Heart left ventricle (tissue), 13 donors: ENCODE data around the gene PLOD2.

ENCODE experiments used
- POLR2A ChIP-seq, 2 donors: fragments of 450-650 bp; IDR thresholded peaks; one replicate each; pipeline ENCODE4 v1.6.1; 2017; ENCODE audit warnings: antibody characterized with exemption in 2 of 2, mild to moderate bottlenecking in 2 of 2, moderate library complexity in 2 of 2
- TF ChIP-seq, protein P1 (sequence below), 12 donors: fragments of 200-600 bp; sonication (generic) in 4 of 12; IDR thresholded peaks; one replicate each; pipeline versions ENCODE4 v1.5.0 to v1.8.0; 2018 to 2022; ENCODE audit warnings: antibody characterized with exemption in 12 of 12, mild to moderate bottlenecking in 5 of 12
- donor health status: ischemic (EF 13 %, LVEDD 7.1; RV severe dilation, severe dysfunction).
- donor health status: DM: no; HTN: yes; CAD: no.
- donor health status: DM: no; HTN: no; CAD: no.
- donor health status: ischemic (EF 25% LVEDD 6.9; RV normal size, moderate dysfunction).
- donor health status: ischemic (EF 25% LVEDD 5.7; RV mildly dilated, moderate dysfunction).
- donor health status: ischemic (EF 35%, LVEDD 5.7; RV mildly dilated, moderate dysfunction).
- donor health status: nonischemic (EF 11% LVEDD 7.7; RV severe dilation, severe dysfunction).
- donor health status: DM: yes; HTN: yes; CAD: no.
- donor health status: PGD.
- donor health status: ischemic (EF 29% LVEDD 5.4; RV normal size, mild dysfunction).
- donor health status: nonischemic (EF 23%, LVEDD 6.1; RV moderate dilation, normal function).

DNA sequence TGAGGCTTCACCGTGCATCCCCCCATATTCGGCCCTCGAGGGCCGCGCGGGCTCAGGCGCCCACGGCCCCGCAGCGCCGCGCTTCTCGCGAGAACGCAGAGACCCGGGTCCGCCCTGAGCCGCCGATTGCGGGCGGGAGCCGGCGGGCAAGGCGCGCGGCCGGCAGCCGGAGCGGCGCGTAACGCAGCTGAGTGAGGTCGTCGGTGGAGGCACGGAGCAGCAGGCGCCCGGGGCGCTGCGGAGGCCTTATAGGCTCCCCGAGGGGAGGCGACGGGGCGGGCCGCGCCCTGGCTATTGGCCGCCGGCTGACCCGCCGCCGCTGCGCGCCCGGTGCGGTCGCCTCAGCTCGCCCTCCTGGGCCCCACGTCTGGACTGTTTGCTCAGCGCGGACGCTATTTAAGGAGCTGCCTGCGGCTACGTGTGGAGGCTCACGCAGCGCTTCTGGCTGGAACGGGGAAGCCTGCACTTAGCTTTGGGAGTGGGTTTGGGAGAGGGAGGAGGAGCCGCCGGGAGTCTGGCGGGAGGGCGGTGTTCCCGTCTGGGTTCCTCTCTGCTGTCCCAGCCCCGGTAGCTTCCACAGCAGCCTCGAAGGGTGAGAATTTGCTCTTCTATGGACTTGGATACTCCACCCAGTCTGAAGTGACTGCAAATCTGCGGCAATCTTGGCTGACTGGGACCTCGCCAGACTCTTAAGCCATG lies at the start of gene PLOD2:
- TF ChIP-seq, protein P1, sequence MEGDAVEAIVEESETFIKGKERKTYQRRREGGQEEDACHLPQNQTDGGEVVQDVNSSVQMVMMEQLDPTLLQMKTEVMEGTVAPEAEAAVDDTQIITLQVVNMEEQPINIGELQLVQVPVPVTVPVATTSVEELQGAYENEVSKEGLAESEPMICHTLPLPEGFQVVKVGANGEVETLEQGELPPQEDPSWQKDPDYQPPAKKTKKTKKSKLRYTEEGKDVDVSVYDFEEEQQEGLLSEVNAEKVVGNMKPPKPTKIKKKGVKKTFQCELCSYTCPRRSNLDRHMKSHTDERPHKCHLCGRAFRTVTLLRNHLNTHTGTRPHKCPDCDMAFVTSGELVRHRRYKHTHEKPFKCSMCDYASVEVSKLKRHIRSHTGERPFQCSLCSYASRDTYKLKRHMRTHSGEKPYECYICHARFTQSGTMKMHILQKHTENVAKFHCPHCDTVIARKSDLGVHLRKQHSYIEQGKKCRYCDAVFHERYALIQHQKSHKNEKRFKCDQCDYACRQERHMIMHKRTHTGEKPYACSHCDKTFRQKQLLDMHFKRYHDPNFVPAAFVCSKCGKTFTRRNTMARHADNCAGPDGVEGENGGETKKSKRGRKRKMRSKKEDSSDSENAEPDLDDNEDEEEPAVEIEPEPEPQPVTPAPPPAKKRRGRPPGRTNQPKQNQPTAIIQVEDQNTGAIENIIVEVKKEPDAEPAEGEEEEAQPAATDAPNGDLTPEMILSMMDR (IDR thresholded peaks at IDR 0.05): no peak
- TF ChIP-seq POLR2A (IDR thresholded peaks at IDR 0.05): peak in 1 of 2 donors; percentile 84
